MM.1S (cell line): ENCODE results near the gene CLCN4.
A peak's percentile ranks its signal among the peaks of the same experiment; 100 is the strongest.

Source experiments
- DNase-seq: peaks from one replicate; pipeline ENCODE4 v3.0.0-alpha.2; 2015
- H2AFZ ChIP-seq: fragments of 300-600 bp; sonication (generic); 2 replicates; pipeline ENCODE4 v1.6.0; 2016; ENCODE audit warnings: antibody characterized with exemption, low read length
- H3F3A ChIP-seq: fragments of 300-600 bp; sonication (generic); 2 replicates; pipeline ENCODE4 v1.6.1; 2016; ENCODE audit warnings: mild to moderate bottlenecking, antibody characterized with exemption, low read length, moderate library complexity, mixed read lengths; ENCODE audit not compliant: insufficient read depth
- H3K27ac ChIP-seq: fragments of 300-600 bp; sonication (generic); 2 replicates; pipeline ENCODE4 v1.5.1; 2016; ENCODE audit warnings: mild to moderate bottlenecking, low read length
- H3K27me3 ChIP-seq: fragments of 300-600 bp; sonication (generic); replicated peaks from 2 replicates; pipeline ENCODE4 v1.6.0; 2016; ENCODE audit warnings: low read length; ENCODE audit not compliant: insufficient read depth
- H3K36me3 ChIP-seq: fragments of 300-600 bp; sonication (generic); replicated peaks from 2 replicates; pipeline ENCODE4 v1.6.1; 2016; ENCODE audit warnings: mild to moderate bottlenecking, low read length, mixed read lengths; ENCODE audit not compliant: insufficient read depth
- H3K4me1 ChIP-seq: fragments of 300-600 bp; sonication (generic); 2 replicates; pipeline ENCODE4 v1.6.1; 2016; ENCODE audit warnings: low read length, mixed read lengths
- H3K4me2 ChIP-seq: fragments of 300-600 bp; sonication (generic); 2 replicates; pipeline ENCODE4 v1.6.0; 2016; ENCODE audit warnings: low read depth, low read length
- H3K4me3 ChIP-seq: fragments of 300-600 bp; sonication (generic); 2 replicates; pipeline ENCODE4 v1.5.1; 2016; ENCODE audit warnings: low read length, mixed read lengths
- H3K79me2 ChIP-seq: fragments of 300-600 bp; sonication (generic); 2 replicates; pipeline ENCODE4 v1.6.1; 2016; ENCODE audit warnings: mixed run types, low read length, mixed read lengths
- H3K9ac ChIP-seq: fragments of 300-600 bp; sonication (generic); 2 replicates; pipeline ENCODE4 v1.6.1; 2016; ENCODE audit warnings: low read length, mixed read lengths
- H3K9me2 ChIP-seq: fragments of 300-600 bp; sonication (generic); replicated peaks from 2 replicates; pipeline ENCODE4 v1.6.1; 2016; ENCODE audit warnings: mild to moderate bottlenecking, low read length, mixed read lengths; ENCODE audit not compliant: insufficient read depth
- H3K9me3 ChIP-seq: fragments of 300-600 bp; sonication (generic); replicated peaks from 2 replicates; pipeline ENCODE4 v1.6.1; 2016; ENCODE audit warnings: mild to moderate bottlenecking, low read length, mixed read lengths; ENCODE audit not compliant: insufficient read depth
- H4K20me1 ChIP-seq: fragments of 300-600 bp; sonication (generic); 2 replicates; pipeline ENCODE4 v1.6.1; 2016; ENCODE audit warnings: mild to moderate bottlenecking, low read length, moderate library complexity, mixed read lengths; ENCODE audit not compliant: insufficient read depth
- CTCF ChIP-seq: fragments of 300-600 bp; sonication (generic); IDR thresholded peaks from 2 replicates; pipeline ENCODE4 v1.5.1; 2016; ENCODE audit warnings: antibody characterized with exemption, low read length, mixed read lengths
- EZH2 ChIP-seq: fragments of 300-600 bp; sonication (generic); optimal IDR thresholded peaks from 2 replicates; pipeline ENCODE3; 2017; ENCODE audit warnings: low read depth, mild to moderate bottlenecking, antibody characterized with exemption, low read length, mixed read lengths
- EZH2phosphoT487 ChIP-seq: fragments of 300-600 bp; sonication (generic); IDR thresholded peaks from 2 replicates; pipeline ENCODE4 v1.6.1; 2018; ENCODE audit warnings: antibody characterized with exemption, low read length

The CLCN4 gene

GRCh38 chrX:10184411-10184810 is 27.6 kb downstream of the CLCN4 start:
- Histone ChIP-seq H4K20me1 (no peaks in the 10 kb centered on the region), H3F3A (no peaks in the 10 kb centered on the region), H2AFZ (no peak overlapping the region), H3K4me3 (no peak overlapping the region), H3K9me3 (no peaks in the 10 kb centered on the region), H3K9me2 (no peaks in the 10 kb centered on the region), H3K27me3 (no peaks in the 10 kb centered on the region), H3K36me3 (no peaks in the 10 kb centered on the region), H3K9ac (no peak overlapping the region), H3K27ac (no peak overlapping the region), H3K79me2 (no peaks in the 10 kb centered on the region), H3K4me1 (no peaks in the 10 kb centered on the region), H3K4me2 (no peak overlapping the region)
- TF ChIP-seq EZH2 = no peak
- DNase-seq = no peak

GRCh38 chrX:10186355-10186754 is 29.6 kb downstream of the CLCN4 start:
- Histone ChIP-seq H4K20me1 (no peaks in the 10 kb centered on the region), H3K9me2 (no peaks in the 10 kb centered on the region), H3K4me2 (no peak overlapping the region), H3K27me3 (no peaks in the 10 kb centered on the region), H3K27ac (no peak overlapping the region), H3K79me2 (no peaks in the 10 kb centered on the region), H3K4me1 (no peaks in the 10 kb centered on the region), H3K9me3 (no peaks in the 10 kb centered on the region), H3F3A (no peaks in the 10 kb centered on the region), H3K36me3 (no peaks in the 10 kb centered on the region), H3K9ac (no peak overlapping the region), H3K4me3 (no peak overlapping the region), H2AFZ (no peak overlapping the region)
- DNase-seq = no peak
- TF ChIP-seq EZH2phosphoT487 (no peak), CTCF (no peak), EZH2 (no peak)

GRCh38 chrX:10187421-10187820 is 30.6 kb downstream of the CLCN4 start:
- no peaks in the 10 kb centered on the region for H4K20me1 ChIP-seq
- H3K4me1 ChIP-seq = no peaks in the 10 kb centered on the region
- DNase-seq = no peak
- H3K9me3 ChIP-seq = no peaks in the 10 kb centered on the region
- no peak overlapping the region for H3K4me3 ChIP-seq
- H3K79me2 ChIP-seq = no peaks in the 10 kb centered on the region
- H3K9ac ChIP-seq = no peak overlapping the region
- H2AFZ ChIP-seq = no peak overlapping the region
- no peak overlapping the region for H3K4me2 ChIP-seq
- no peaks in the 10 kb centered on the region for H3F3A ChIP-seq
- no peak overlapping the region for H3K27ac ChIP-seq
- no peaks in the 10 kb centered on the region for H3K27me3 ChIP-seq
- H3K36me3 ChIP-seq = no peaks in the 10 kb centered on the region
- no peak for TF ChIP-seq EZH2
- TF ChIP-seq EZH2phosphoT487 = no peak
- no peak for TF ChIP-seq CTCF
- no peaks in the 10 kb centered on the region for H3K9me2 ChIP-seq

GRCh38 chrX:10189317-10190268 is 32.8 kb downstream of the CLCN4 start:
- Histone ChIP-seq H3K4me2 (no peak overlapping the region), H3F3A (no peaks in the 10 kb centered on the region), H3K4me3 (no peak overlapping the region), H3K9me2 (no peaks in the 10 kb centered on the region), H4K20me1 (no peaks in the 10 kb centered on the region), H3K9me3 (no peaks in the 10 kb centered on the region), H3K27ac (no peak overlapping the region), H3K27me3 (no peaks in the 10 kb centered on the region), H3K4me1 (no peaks in the 10 kb centered on the region), H2AFZ (no peak overlapping the region), H3K9ac (no peak overlapping the region), H3K79me2 (no peaks in the 10 kb centered on the region), H3K36me3 (no peaks in the 10 kb centered on the region)
- peak; percentile 55 for DNase-seq
- peak; percentile 66 for TF ChIP-seq CTCF
- no peak for TF ChIP-seq EZH2
